GM19238 (cell line): ENCODE data around the gene CDH5.
"Not testable (repeated sequence)": the region's sequence is repeated elsewhere in the genome, so short reads cannot be mapped to it uniquely, and the experiment has no call there.

ENCODE experiments used
- DNase-seq: peaks from one replicate; pipeline ENCODE4 v3.0.0; 2011; ENCODE audit warnings: low spot score; ENCODE audit not compliant: insufficient read length

The CDH5 gene, protein sequence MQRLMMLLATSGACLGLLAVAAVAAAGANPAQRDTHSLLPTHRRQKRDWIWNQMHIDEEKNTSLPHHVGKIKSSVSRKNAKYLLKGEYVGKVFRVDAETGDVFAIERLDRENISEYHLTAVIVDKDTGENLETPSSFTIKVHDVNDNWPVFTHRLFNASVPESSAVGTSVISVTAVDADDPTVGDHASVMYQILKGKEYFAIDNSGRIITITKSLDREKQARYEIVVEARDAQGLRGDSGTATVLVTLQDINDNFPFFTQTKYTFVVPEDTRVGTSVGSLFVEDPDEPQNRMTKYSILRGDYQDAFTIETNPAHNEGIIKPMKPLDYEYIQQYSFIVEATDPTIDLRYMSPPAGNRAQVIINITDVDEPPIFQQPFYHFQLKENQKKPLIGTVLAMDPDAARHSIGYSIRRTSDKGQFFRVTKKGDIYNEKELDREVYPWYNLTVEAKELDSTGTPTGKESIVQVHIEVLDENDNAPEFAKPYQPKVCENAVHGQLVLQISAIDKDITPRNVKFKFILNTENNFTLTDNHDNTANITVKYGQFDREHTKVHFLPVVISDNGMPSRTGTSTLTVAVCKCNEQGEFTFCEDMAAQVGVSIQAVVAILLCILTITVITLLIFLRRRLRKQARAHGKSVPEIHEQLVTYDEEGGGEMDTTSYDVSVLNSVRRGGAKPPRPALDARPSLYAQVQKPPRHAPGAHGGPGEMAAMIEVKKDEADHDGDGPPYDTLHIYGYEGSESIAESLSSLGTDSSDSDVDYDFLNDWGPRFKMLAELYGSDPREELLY

DNA sequence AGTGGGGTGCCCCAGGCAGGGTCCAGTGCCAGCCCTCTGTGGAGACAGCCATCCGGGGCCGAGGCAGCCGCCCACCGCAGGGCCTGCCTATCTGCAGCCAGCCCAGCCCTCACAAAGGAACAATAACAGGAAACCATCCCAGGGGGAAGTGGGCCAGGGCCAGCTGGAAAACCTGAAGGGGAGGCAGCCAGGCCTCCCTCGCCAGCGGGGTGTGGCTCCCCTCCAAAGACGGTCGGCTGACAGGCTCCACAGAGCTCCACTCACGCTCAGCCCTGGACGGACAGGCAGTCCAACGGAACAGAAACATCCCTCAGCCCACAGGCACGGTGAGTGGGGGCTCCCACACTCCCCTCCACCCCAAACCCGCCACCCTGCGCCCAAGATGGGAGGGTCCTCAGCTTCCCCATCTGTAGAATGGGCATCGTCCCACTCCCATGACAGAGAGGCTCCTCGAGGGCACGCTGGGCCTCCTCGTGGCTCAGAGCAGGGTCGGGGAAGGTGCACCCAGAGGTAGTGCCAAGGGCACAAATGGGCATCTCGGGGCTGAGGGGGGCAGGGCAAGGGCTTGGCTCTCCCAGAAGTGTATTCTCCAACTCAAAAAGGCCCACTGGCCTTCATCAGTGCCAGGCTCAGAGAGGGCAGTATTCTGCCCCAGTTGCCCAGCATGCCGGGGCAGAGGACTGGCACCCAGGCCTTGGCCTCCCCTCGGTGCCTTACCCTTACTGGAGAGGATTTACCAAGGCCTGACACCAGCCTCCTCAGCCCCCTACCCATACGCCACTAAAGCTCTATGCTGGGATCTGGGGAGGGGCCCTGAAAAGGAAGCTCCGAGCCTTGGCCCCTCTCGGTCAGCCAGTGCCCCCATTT lies at the start of gene CDH5:
Gene CDH5 (plus strand): TSS at position 259 of the 867 bp plus-strand sequence. CDS start 12,647 bp downstream, outside the sequence.
- DNase-seq, result no peak

DNA sequence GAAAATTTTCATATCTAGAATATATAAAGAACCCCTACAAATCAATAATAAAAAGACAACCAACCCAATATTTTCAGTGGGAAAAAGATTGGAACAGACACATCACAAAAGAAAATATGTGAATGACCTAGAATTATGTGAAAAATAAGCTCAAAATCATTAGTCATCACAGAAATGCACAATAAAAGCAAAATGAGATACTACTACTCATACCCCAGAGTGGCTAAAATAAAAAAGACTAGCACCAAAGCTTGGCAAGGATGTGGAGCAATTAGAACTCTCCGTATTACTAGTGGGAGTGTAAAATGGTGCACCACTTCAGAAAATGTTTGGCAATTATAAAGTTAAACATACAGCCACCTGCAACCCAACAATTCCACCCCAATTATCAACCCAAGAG lies 48.0 kb upstream of the CDH5 start:
- DNase-seq, result no peak

DNA sequence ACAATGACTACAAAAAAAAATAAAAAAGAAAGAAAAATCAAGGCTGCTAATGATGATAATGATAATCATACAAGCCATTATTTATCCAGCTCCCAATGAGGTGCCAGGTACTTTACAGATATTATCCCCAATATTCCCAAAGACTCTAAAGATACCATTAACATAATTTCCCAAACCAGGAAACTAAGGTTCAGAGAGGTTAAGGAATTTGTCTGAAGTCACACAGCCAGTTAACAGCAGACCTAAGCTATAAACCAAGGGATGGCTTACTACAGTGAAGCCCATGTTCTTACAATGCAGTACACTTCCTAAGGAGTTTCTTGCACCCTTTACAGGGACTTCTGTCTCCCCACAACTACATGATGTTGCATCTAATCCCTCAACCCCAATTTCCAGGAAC lies 45.7 kb upstream of the CDH5 start:
- DNase-seq, result no peak

DNA sequence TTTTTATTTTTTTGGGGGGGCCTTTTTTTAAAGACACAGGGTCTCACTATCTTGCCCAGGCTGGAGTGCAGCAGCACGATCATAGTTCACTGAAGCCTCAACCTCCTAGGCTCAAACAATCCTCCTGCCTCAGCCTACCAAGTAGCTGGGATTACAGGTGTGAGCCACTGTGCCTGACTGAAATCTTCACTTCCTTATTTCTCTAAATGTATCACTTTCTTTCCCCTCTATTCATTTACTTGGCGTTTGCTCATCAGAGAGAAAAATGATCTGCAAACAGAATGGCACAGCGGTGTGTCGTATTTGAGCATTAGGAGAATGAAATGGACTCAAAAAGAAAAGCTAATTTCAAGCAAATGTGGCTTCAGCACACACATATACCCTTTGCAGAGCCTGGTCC lies 44.3 kb upstream of the CDH5 start:
- DNase-seq, result no peak

DNA sequence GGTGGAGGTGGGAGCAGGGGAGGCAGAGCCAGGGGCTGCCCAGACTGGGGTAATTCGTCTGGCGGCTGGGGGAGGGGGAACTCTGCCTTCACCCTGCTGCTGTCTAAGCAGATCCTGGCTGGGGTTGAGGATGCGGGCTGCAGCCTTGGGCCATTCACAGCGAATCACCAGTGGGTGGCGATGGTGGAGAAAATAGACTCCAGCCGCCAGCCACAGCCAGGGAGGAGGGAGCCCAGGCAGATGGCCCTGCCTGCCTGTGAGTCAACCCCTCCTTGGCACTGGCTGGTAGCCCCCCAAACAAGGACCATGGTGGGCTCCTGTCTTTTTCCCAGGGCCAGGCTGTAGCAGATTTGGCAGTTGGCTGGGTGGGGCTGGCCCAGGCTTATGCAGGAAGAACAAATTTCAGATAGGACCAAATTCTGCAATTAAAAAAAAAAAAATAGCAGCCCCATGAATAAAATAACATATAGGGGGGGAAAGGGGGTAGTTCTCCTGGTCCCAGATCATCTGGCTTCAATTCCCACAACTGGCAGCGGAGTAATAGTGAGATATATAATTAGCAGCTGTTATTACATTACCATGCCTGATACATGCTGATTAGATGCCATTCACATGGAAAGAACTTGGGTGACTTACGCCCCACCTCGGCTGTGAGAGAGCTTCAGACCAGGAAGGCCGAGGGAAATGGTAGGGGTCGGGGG lies 41.5 kb upstream of the CDH5 start:
- no peak for DNase-seq

DNA sequence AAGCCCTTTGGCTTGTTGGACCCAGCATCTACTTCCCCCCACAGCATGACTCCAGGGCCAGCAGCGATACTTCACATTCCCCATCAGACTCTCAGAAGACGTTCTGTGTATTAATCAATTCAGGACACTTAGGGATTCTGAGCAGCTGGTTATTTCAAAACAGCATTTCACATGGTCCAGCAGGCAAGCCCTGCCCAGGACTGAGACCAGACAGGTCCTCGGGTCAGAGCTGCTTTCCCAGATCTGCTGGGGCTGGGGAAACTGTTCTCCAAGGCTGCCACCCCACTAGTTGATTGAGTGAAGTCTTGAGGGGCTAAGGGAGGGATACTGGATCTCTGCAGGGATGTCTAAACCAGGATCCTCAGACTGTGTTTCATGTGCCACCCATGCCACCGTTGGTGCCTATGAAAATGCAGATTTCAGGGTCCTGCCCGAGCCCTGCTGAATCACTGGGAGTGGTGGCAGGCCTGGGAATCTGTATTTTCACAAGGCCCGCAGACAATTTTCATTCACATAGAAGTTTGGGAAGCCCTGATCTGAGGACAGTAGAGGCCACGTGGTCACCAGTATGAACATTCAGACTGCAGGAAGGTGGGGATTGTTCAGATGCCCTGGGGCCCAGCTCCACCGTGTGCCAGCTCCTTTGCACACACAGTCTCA lies 40.6 kb upstream of the CDH5 start:
- no peak for DNase-seq

DNA sequence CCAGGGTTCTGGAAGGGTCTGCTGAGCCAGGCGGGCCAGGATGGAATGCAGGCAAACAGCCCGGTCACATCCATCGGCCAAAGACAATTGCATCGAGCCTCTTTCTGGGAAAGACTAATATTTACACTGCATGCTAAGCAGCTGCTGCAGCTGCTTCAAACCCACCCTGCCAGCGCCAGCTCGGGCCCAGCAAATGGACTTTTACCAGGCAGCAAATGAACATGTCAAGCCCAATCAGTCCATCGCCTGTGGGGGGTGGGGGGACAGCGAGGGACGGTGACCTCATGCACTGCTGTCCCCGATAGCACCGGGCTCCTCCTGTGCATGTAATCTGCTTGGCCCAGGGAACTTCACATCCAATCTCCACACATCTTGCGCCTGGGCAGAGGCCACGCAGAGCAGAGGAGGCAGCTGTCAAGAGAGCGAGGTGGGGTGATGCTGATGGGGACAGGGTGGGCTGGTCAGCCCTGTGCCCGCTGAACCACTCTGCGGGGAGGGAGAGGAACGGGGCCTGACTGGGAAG lies 39.4 kb upstream of the CDH5 start:
- no peak for DNase-seq

DNA sequence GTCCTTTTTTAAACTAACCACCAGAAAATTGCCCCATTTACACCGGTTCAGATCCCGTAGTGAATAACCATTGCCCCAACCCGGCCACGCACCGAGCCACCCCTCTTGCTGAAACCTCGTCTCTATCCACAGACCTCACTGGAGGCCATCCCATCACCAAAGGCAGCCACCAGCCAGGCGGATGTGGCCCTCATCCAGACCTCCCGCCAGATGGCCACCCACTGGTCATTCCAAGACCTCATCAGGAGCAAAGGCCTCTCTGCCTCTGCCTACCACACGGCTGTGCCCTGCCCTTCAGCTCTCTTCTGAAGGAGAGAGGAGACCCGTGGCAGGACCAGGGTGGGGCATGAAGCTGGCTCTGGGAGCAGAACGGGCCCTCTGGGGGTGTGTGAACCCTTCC lies 38.2 kb upstream of the CDH5 start:
- no peak for DNase-seq

DNA sequence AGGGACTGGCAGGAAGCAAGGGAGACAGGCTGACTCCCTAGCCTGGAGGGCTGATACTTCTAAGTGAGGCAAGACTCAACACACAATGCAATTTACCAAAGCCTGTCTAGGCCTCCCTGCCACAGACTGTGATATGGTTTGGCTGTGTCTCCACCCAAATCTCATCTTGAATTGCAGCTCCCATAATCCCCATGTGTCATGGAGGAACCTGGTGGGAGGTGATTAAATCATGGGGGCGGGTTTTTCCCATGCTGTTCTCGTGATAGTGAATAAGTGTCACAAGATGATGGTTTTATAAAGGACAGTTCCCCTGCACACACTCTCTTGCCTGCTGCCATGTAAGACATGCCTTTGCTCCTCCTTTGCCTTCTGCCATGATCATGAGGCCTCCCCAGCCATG lies 35.0 kb upstream of the CDH5 start:
- DNase-seq, result not testable (repeated sequence)

DNA sequence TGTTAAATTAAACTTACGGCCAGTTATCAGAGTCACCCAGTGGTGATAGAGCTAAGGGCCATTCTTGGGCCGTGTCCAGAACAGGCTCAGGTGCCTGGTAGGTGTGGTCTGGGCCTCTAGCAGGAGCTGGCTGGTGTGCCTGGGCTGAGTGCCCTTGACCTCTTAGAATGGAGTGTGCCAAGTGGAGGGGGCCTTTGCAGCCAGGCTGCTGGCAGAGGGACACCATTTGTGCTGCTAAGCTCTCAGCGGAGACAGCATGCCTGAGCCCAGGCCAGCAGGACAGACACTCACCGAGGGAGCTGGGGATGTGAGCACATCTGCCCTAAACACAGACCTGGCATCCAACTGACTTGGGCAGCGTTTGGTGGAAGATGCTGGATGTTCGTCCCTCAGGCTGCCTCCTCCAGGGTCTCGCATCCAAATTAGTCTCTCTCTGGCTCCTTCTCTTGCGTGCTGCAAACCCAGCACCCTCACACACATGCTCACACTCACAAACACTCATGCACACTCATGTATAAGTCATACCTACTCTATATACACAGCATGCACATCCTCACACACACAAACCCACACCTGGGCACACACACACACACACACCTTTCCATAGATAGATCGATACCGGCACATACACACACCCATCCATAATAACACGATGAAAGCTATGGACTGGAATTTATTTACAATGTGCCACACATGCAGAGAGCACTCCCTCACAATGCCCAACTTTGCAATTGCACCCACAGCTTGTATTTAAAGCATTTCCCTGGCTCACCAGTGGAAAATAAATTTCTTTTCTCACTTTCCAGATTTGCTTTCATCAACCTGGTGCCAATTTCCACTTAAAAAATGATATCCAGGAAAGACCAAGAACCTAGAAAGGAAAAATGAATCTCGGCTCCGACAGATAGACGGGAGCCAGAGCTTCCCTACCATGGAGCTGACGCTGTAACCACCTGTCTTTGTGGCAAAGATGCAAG lies 33.6 kb upstream of the CDH5 start:
- DNase-seq, result no peak

DNA sequence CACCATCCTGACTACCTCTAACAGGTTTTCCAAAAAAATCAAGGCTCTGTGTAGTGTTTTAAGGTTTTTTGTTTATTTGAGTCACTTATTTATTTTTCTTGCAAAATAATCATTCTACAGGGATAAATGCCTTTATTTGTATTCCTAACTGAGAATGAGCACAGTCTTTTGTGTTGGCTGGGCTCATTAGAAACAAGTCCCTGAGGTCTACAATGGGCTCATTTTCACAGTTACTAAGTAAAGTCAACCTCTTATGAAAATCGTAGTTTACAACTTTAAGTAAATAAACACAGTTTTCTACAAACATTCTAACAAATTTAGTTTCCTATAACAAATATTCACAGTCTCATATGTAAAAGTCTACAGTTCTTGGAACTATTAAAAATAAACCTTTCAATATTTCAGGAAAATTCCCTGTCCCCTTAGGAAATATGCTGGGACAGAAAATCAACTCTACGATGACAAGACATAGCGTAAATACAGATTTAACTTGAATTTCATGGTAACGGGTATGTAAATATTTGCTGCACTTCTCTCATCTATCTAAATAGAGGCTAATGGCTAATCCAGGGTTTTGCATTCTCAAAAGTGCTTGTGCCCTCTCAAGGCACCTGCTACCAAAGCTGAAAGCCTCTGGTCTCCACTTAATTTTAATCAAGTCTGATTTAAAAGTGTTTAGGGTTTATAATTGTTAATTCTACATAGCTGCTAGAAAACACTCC lies 31.5 kb upstream of the CDH5 start:
- no peak for DNase-seq

DNA sequence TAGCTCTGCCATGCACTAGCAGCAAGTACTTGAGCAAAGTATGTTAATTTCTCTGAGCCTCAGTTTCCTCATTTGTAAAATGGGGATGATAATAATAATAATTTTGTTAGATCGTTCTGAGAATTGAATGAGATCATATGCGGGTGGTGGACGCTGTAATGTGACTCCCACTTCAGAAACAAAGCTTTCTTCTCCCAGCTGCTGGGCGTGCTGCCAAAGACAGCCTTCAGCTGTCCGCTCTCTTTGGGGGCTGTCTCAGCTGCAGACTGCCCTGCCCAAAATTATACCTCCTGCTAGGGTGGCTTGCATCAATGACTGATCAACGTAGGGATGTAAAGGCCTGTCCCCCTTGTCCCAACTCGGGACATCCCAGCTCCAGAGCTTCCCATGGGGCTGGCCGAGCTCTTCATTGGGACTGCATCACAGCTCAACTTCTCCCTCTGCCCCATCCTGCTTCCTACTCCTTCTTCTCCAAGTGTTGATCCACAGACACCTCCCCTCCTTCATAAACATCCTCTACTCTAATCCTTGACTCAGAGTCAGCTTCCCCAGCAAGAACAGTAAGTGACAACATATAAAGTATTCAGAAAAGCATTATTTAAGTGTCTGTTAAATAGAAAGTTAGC lies 30.7 kb upstream of the CDH5 start:
- DNase-seq, result no peak

DNA sequence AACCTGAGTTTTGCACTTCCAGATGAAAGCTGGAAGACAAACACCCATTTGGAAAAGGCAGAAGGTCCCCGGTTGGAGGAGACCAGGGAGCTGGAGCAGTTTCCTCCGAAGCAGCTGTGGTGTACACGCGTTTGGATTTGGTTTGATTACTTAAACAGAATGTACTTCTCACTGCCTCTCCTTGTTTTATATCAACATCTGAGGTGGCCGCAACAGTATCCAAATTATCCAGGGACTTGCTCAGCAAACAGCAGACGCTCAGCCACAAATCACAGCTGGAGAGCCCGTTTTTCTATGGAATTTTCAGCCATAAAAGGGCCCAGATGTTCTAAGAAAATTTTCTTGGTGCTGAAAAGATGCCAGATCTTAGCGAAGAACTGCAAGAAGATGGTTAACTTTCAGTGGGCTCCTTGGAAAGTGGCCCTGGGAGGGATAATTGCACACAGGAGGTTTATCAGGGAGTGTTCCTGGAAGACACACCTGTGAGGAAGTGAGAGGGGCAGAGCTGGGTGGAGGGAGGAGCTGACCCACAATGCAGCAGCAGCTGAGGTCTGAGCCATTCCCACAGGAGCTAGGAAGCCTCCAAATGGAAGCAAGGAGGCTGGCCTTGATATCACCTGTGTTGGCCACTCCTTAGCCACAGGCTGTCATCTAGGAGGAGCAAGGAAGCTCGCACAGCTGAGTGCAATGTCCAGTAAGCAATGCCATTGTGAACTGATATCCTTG lies 28.9 kb upstream of the CDH5 start:
- DNase-seq, result no peak

DNA sequence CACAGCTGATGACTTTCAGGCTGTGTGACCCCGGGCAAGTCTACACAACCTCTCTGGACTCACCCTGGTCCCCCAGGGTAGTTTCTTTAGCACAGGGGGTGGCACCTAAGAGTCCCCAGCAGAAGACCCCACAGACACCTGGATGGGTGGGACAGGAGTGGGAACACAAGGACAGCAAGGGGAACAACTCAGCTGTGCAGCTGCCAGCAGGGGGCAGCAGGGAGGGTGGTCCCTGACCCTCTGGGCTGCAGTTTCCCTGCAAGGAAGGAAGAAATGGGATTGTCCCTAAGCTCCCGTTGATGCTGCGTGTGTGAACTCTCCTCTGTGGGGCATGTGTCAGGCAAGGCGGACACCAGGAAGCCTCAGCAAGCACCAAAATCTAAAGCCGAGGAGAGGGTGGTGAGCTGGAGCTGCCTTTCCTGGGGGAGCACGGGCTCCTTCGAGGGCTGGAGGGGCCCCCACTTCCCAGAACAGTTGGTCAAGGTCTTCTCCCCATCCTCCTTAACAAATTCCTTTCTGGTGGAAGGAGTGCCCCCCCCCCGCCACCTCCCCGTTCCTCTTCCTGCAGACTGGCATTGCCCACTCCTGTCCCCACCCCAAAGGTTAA lies 24.1 kb upstream of the CDH5 start:
- peak; percentile 30 for DNase-seq

DNA sequence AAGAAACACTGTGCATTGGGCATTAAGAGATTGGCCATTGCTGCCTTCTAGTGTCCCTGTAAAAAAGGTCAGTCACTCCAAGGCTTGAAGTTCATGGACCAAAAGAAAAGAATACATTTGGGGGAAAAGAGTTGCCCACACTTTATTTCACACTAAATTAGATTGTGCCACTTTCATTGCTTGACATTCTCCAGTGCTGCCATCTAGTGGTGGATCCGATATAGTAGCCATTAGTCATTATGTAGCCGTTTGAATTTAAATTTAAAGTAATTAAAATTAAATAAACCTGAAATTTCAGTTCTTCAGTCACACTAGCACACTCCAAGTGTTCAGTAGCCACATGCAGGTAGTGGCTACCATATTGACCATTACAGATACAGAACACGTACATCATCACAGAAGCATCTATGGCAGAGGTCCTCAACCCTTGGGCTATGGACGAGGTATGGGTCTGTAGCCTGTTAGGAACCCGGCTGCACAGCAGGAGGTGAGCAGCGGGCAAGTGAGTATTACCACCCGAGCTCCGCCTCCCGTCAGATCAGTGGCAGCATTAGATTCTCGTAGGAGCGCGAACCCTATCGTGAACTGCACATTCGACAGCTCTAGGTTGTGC lies 21.9 kb upstream of the CDH5 start:
- DNase-seq, result no peak

DNA sequence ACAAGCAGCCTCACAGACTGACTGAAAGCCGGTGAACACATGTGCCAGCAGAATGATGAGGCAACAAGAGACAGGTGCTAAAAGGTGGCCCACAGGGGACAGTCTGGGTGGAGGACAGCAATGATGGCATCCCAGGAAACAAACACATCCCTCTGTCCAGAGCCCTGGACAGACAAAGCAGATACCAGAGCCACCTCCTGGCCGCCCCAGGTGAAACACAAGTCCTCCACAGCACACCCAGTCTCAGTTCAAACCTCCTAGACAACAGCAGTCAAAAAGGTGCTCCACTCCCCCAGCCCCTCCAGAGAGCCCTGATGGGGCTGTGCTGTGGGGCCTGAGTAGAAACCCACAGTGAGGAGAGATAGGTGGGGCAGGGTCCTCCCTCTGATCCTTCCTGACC lies 20.3 kb upstream of the CDH5 start:
- DNase-seq, result no peak

DNA sequence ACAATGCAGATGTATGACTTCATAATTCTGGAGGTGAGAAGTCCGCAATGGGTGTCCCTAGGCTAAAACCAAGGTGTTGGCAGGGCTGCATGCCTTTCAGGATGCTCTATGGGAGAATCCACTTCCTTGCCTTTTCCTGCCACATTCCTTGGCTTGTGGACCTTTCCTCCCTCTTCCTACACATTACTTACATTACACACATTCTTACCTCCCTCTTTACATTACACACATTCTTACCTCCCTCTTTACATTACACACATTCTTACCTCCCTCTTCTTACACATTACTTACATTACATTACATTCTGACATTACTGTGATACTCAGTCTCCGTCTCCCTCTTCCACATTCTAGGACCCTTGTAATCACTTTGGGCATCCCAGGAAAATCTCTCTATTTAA lies 14.2 kb upstream of the CDH5 start:
- no peak for DNase-seq
